ENCODE measurements around the gene KRTAP4-12. TPM values are rescaled to one million over a fixed set of nuclear protein-coding genes. Genes with fewer than 3 reads are reported as not detected.
"Not testable (repeated sequence)": the region's sequence is repeated elsewhere in the genome, so short reads cannot be mapped to it uniquely, and the experiment has no call there.

KRTAP4-12 gene
- total RNA-seq, 4 donors from 2014 or later: 6.1 to 54.5 (median 8.3) TPM; not detected in 1

GRCh38 chr17:41118721-41119120 lies 5.3 kb downstream of the KRTAP4-12 start:
- no peak for DNase-seq (ENCODE audit: low spot score in 2 of 2)
- Histone ChIP-seq H3K4me3 (no peak overlapping the region), H3K36me3 (no peaks in the 10 kb centered on the region), H3K27ac (no peak overlapping the region), H3K27me3 (peaks cover 9% of the 10 kb centered on the region), H3K9me3 (no peaks in the 10 kb centered on the region), H3K4me1 (no peaks in the 10 kb centered on the region)
- TF ChIP-seq POLR2A (IDR thresholded peaks at IDR 0.05) (no peak), EP300 (IDR thresholded peaks at IDR 0.05) (no peak), POLR2AphosphoS5 (IDR thresholded peaks at IDR 0.05) (no peak)
- TF ChIP-seq, protein P1, sequence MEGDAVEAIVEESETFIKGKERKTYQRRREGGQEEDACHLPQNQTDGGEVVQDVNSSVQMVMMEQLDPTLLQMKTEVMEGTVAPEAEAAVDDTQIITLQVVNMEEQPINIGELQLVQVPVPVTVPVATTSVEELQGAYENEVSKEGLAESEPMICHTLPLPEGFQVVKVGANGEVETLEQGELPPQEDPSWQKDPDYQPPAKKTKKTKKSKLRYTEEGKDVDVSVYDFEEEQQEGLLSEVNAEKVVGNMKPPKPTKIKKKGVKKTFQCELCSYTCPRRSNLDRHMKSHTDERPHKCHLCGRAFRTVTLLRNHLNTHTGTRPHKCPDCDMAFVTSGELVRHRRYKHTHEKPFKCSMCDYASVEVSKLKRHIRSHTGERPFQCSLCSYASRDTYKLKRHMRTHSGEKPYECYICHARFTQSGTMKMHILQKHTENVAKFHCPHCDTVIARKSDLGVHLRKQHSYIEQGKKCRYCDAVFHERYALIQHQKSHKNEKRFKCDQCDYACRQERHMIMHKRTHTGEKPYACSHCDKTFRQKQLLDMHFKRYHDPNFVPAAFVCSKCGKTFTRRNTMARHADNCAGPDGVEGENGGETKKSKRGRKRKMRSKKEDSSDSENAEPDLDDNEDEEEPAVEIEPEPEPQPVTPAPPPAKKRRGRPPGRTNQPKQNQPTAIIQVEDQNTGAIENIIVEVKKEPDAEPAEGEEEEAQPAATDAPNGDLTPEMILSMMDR (IDR thresholded peaks at IDR 0.05): no peak
- WGBS: 59% methylated on average over 4 of the region's 4 CpGs

DNA sequence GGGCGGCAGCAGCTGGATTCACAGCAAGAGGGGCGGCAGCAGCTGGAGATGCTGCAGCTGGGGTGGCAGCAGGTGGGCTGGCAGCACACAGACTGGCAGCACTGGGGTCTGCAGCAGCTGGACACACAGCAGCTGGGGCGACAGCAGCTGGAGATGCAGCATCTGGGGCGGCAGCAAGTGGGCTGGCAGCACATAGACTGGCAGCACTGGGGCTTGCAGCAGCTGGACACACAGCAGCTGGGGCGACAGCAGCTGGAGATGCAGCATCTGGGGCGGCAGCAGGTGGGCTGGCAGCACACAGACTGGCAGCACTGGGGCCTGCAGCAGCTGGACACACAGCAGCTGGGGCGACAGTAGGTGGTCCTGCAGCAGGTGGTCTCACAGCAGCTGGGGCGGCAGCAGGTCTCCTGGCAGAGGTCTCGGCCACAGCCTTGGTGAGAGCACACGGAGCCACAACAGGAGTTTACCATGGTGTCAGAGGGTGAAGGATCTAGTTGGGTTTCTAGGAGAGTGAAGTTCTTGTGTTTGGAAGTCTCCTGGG lies 6.1 kb downstream of the KRTAP4-12 start, which contains the start of gene KRTAP4-11:
Gene KRTAP4-11 (minus strand): TSS at position 528 of the 541 bp plus-strand sequence. CDS start 58 bp downstream, at position 470.
- not testable (repeated sequence) for H3K4me3 ChIP-seq, H3K36me3 ChIP-seq

DNA sequence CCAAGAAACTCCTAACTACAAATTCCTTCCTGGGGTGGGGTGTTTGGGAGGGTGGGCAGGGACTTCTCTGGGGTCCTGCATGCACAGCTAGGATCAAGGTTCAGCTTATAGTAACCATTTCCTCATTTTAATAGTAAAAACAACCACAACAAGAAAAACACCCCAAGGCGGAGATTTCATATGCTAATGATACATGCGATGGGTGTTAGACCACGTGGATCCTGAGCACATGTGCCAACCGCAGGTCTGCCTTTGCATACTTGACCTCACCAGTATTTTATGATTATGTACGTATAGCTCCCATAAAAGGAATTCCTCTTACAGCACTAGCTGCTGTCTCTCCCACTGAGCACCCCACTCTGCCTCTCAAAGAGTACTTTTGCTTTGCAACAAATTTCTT lies 7.7 kb downstream of the KRTAP4-12 start:
- Histone ChIP-seq H3K27ac (no peak overlapping the region), H3K27me3 (peaks cover 9% of the 10 kb centered on the region), H3K4me1 (no peaks in the 10 kb centered on the region), H3K36me3 (no peaks in the 10 kb centered on the region), H3K9me3 (no peaks in the 10 kb centered on the region), H3K4me3 (no peak overlapping the region)
- 23% methylated on average over 4 of the region's 5 CpGs for WGBS
- TF ChIP-seq POLR2A (IDR thresholded peaks at IDR 0.05) (no peak), EP300 (IDR thresholded peaks at IDR 0.05) (no peak), POLR2AphosphoS5 (IDR thresholded peaks at IDR 0.05) (no peak)
- TF ChIP-seq, protein P1 (IDR thresholded peaks at IDR 0.05): no peak
- DNase-seq (ENCODE audit: low spot score in 2 of 2): no peak

More for the DNA sequence above, 6.1 kb downstream of the KRTAP4-12 start, which contains the start of gene KRTAP4-11:
- not testable (repeated sequence) for DNase-seq (ENCODE audit: low spot score in 2 of 2); H3K27ac ChIP-seq; H3K27me3 ChIP-seq; H3K4me1 ChIP-seq; H3K9me3 ChIP-seq
- 76% methylated on average over 8 of the region's 10 CpGs for WGBS

DNA sequence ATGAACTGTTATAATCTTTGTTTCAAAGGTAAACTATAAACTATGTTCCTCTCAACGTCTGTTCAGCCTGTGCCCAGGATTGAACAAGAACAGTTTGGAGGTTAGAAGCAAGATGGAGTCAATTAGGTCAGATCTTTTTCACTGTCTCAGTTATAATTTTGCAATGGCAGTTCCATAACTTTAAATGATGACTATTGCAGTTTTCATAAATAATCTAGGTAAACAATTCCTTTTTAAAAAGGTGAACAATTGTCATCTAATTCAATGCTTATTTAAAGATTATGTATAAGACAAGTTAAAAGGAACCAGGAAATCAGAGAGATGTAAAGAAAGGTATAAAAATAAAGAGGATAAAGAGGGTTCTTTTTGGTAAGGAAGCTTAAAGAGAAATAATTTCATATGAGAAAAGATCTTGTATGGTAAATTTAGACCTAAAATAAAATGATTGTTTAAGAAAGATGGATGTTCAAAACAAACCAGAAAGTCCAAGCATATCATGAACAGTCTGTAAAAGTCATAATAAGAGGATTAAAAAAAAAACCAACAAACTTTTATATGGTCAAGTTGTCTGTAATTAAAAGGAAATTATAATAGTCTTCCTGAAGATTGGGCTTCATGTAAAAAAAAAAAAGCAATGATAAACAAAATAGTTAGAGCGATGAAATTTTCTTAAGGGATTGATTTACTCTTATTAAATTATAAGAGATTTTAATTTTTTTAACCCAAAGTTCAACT lies 12.7 kb downstream of the KRTAP4-12 start:
- Histone ChIP-seq H3K9me3 (no peaks in the 10 kb centered on the region), H3K27ac (no peak overlapping the region), H3K27me3 (peaks cover 5% of the 10 kb centered on the region), H3K4me1 (no peaks in the 10 kb centered on the region), H3K4me3 (no peak overlapping the region), H3K36me3 (no peaks in the 10 kb centered on the region)
- 84% methylated on average over 2 of the region's 2 CpGs for WGBS
- TF ChIP-seq, protein P1 (IDR thresholded peaks at IDR 0.05): no peak
- no peak for TF ChIP-seq EP300 (IDR thresholded peaks at IDR 0.05)
- no peak for DNase-seq (ENCODE audit: low spot score in 2 of 2)

- H3K9me3 ChIP-seq; H3K4me1 ChIP-seq; H3K4me3 ChIP-seq; H3K27me3 ChIP-seq; DNase-seq (ENCODE audit: low spot score in 2 of 2); H3K27ac ChIP-seq; H3K36me3 ChIP-seq: not testable (repeated sequence)
- 0% methylated on average over 1 of the region's 1 CpG for WGBS
Observed at GRCh38 chr17:41108728-41109386, 15.1 kb downstream of the KRTAP4-12 start.

DNA sequence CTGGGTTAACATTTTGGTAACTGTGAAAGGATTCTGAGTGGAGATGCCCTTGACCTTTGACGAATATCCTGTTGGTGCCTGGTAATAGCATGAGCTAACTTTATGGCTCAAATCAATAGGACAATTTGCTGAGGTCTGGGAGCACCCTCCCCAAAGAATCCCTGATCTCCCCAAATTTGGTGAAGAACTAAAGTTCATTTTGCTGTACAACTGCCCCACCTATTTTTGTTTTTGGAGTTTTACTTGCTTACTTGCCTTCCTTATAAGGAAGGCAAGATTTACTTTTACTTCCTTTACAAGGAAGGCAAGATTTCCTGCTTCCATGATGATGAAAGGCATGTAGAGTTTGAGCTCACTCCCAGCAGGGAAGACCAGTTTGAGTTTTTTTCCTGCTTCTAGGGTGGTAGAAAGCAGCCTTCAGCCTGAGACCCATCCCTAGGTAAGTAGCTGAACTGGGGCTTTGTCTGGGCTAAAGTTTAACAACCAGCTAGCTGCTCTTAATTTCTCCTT lies 16.0 kb downstream of the KRTAP4-12 start:
- DNase-seq (ENCODE audit: low spot score in 2 of 2): no peak
- TF ChIP-seq POLR2A (IDR thresholded peaks at IDR 0.05) (no peak), POLR2AphosphoS5 (IDR thresholded peaks at IDR 0.05) (no peak), EP300 (IDR thresholded peaks at IDR 0.05) (no peak)
- TF ChIP-seq, protein P1 (IDR thresholded peaks at IDR 0.05): no peak
- WGBS: 89% methylated on average over 1 of the region's 1 CpG

GRCh38 chr17:41105347-41105746 lies 18.6 kb downstream of the KRTAP4-12 start, which contains the start of gene KRTAP4-9:
KRTAP4-9 (plus strand) TSS chr17:41105389; CDS start chr17:41105389, 0 bp downstream.
- WGBS: 100% methylated on average over 1 of the region's 10 CpGs
- not testable (repeated sequence) for H3K27ac ChIP-seq; H3K4me3 ChIP-seq; H3K4me1 ChIP-seq; H3K27me3 ChIP-seq; DNase-seq (ENCODE audit: low spot score in 2 of 2); H3K36me3 ChIP-seq; H3K9me3 ChIP-seq

More for the DNA sequence above, 16.0 kb downstream of the KRTAP4-12 start:
- Histone ChIP-seq H3K36me3 (no peaks in the 10 kb centered on the region), H3K4me1 (no peaks in the 10 kb centered on the region), H3K4me3 (no peak overlapping the region), H3K9me3 (no peaks in the 10 kb centered on the region), H3K27me3 (no peaks in the 10 kb centered on the region), H3K27ac (no peak overlapping the region)

GRCh38 chr17:41104386-41105038 lies 19.5 kb downstream of the KRTAP4-12 start:
- not testable (repeated sequence) for DNase-seq (ENCODE audit: low spot score in 2 of 2); H3K27me3 ChIP-seq; H3K4me1 ChIP-seq; H3K27ac ChIP-seq; H3K4me3 ChIP-seq; H3K9me3 ChIP-seq; H3K36me3 ChIP-seq
- 64% methylated on average over 2 of the region's 2 CpGs for WGBS

Measured in suprapubic skin (tissue), 4 donors.